Stimulated activated CD8-positive, alpha-beta memory T cell treated with anti-CD3 and anti-CD28 coated beads, Interleukin-12 subunit alpha, Interleukin-12 subunit beta, amount 100 ng/mL, for 24 hours (primary cell): ENCODE measurements around the gene SIGLEC15.
"Not testable (repeated sequence)": the region's sequence is repeated elsewhere in the genome, so short reads cannot be mapped to it uniquely, and the experiment has no call there.

Experiments used
- DNase-seq: peaks from one replicate; pipeline ENCODE4 v3.0.0-alpha.2; 2020; ENCODE audit errors: extremely low read depth

Gene SIGLEC15, protein sequence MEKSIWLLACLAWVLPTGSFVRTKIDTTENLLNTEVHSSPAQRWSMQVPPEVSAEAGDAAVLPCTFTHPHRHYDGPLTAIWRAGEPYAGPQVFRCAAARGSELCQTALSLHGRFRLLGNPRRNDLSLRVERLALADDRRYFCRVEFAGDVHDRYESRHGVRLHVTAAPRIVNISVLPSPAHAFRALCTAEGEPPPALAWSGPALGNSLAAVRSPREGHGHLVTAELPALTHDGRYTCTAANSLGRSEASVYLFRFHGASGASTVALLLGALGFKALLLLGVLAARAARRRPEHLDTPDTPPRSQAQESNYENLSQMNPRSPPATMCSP

GRCh38 chr18:45825258-45826044, at the start of gene SIGLEC15:
Gene SIGLEC15 (plus strand): TSS chr18:45825675. CDS start chr18:45825729, 54 bp downstream.
- DNase-seq: no peak

DNA sequence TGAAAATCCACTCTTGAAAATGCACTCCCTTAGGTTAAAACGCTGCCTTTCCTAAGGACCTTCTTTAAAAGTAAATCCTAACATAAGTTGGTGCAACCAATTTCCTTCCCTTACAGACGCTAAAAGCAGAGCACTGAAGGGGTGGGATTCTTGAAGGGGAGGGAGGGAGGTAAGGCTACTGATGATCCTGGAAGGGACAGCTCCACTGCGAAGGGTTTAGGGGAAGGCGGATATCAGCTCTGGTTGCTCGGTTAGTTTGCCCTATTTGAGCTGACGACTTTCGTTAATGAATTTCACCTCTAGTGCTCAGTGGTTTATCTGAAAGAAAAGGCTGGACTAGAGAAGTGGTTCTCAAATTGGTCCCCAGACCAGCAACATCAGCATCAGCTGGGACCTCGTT, 49.7 kb upstream of the SIGLEC15 start:
- DNase-seq: no peak

GRCh38 chr18:45777393-45777792, 48.1 kb upstream of the SIGLEC15 start:
- no peak for DNase-seq

DNA sequence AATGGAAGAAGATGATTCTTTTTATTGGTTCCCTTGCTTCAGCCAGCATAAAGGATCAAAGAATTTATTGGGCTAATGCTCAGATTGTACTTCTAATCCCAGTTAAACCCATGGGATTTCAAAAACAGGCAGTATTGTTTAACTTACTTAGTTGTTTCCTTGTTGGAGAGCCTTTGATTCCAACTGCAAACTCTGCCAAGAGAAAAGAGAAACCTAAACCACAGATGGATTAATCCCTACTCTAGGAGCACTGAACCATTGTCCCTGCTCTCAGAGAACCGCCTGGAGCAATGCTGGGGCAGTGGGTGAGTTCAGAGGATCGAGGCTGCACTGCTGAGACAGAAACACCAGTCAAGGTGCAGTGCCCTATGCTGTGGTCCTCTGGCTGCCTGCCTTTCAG, 44.9 kb upstream of the SIGLEC15 start:
- DNase-seq: no peak

GRCh38 chr18:45782662-45783061, 42.8 kb upstream of the SIGLEC15 start:
- no peak for DNase-seq

- DNase-seq: no peak
These were observed 42.1 kb upstream of the SIGLEC15 start for GRCh38 chr18:45783097-45784075.

DNA sequence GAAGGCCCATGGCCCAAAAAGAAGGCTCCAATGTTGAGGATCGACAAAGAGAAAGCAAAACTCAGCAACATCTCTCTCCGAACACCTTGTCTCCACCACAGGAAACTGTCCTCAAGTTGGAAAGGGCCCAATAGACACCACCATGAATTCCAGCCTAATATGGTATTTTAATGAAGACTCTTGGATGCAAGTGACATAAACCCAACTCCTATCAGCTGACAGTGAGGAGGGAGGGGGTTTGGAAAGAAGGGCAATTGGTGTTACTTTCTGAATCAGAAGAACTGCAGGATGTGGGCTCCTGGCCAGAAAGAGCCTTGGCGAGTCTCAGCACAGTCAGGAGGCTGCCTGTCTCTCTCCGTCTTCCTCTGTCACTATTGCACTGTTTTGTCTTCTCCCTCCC, 40.3 kb upstream of the SIGLEC15 start:
- no peak for DNase-seq

DNA sequence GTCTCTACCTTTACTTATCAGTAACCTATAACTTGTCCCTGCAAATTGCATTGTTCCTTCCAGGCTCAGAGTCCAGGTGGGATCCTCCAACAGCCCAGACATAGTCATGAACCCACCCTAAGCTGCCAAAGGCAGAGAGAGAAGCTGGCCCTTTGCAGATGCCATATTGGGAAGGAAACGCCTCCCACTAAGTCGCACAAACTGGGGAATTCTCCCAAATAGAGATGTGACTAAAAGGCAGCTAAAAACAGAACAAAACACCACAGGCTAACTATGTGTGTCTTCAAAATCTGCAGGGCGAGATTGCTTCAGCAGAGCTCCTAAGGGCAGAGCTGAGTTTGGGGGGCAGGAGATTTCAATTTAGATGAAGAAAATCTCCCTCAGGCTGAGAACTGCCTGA, 38.5 kb upstream of the SIGLEC15 start:
- no peak for DNase-seq

DNA sequence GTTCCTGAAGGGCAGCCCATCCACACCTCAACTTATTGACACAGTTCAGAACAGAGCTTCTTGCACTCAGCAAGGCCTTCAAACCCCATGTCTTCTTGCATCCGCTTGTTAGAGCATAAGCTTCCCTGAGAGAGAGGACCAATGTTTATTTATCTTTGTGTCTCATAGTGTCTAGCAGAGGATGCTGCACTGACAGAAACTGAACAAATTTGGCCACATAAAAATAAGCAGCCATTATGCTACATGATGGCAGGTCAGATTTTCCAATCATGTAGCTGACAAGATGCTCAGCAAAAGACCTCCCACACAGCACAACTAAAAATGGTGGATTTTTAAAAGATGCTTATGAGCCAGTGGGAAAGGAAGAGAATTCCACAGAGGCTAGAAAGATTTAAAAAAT, 38.1 kb upstream of the SIGLEC15 start:
- no peak for DNase-seq

DNA sequence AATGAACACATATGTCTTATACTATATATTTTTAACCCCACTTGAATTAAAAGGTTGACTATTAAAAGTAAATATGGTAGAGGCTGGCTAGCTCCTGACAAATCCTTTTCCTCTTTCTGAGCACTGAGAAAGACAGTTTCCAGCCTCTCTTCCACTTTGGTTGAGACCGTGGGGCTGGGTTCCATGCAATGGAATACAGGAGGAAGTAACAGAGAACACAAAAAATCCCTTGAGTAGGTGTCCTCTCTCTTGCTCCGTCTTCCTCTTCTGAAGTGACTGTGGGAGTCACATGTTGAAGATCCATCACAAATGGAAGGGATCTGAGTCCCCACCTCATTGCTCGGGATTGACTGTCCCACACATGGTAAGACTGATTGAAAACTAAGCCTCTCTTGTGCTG, 36.6 kb upstream of the SIGLEC15 start:
- DNase-seq: no peak

DNA sequence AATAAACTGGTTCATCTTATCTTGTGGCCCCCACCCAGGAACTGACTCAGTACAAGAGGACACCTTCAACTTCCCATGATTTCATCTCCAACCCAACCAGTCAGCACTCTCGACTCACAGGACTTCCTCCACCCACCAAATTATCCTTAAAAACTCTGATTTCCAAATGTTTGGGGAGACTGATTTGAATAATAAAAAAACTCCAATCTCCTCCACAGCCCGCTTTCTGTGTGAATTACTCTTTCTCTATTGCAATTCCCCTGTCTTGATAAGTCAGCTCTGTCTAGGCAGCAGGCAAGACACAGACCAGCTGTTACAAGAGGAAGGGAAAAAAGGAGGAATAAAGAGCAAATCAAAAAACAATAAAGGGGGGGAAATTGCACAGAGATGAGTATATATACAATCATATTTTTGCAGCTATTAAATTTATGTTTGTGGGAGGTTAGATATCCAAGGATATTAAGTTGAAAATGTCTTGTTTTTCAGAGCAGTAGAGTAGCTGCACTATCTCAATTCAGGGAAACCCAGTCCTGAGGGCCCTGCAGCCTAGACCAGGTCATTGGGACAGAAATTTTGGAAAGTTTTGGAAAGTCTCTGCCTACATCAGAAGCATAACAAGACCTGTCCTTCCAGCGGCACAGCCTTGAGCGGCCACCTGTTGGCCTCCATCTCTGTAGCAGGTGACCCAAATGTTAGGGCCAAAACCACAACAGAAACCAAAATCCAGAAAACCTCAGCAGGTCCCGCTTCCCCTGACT, 32.8 kb upstream of the SIGLEC15 start:
- DNase-seq: no peak

- no peak for DNase-seq
These were observed 32.1 kb upstream of the SIGLEC15 start for GRCh38 chr18:45793264-45793965.

DNA sequence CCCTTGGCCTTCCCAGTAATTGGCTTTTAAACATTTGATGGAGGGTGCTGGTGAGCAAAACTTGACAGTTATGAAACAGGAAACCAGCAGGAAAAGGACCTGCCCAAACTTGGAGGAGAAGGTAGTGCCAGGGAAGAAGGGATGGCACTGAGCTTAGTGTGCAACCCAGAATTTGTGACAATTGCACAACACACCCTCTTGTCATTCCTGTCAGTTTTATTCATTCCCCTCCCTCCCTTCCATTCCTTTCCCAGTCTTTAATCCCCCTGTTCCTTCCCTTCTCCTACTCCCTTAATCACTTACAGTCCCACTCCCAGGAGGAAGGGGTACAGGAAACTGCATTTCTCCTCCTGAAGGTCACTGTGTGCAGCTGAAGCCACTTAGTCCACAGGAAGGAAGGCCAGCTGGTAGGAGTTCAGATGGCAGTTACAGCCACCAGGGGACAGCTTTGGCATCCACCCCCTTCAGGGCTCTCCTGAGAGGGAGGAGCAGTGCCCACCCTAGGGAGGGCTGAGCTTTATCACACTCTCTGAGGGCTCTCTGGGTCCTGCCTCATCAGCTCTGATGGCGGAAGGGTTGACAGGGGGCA, 24.0 kb upstream of the SIGLEC15 start:
- no peak for DNase-seq

- no peak for DNase-seq
These were observed 22.5 kb upstream of the SIGLEC15 start for GRCh38 chr18:45802814-45803492.

GRCh38 chr18:45805551-45805950, 19.9 kb upstream of the SIGLEC15 start:
- no peak for DNase-seq

DNA sequence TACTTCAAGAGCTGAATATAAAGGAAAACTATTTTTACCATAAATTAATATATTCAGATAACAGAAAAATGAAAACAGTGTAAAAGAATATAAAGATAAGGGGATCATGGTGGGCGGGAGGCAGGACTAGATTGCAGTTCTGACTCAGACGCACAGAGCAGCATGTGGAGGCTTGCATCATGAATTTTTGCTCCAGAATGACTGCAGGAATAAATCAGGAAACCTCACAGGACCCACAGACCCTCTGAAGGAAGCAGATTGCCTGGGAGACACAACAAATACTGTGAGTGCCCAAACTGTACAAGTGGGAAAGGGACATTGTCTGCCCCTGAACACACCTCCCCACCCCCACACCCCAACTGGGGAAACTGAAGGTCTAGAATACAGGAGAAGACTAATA, 19.2 kb upstream of the SIGLEC15 start:
- DNase-seq: no peak

GRCh38 chr18:45807144-45807543, 18.3 kb upstream of the SIGLEC15 start:
- DNase-seq: not testable (repeated sequence)

- not testable (repeated sequence) for DNase-seq
These were observed 10.7 kb upstream of the SIGLEC15 start for GRCh38 chr18:45814733-45815132.

GRCh38 chr18:45817543-45817942, 7.9 kb upstream of the SIGLEC15 start:
- DNase-seq: no peak

GRCh38 chr18:45818765-45819164, 6.7 kb upstream of the SIGLEC15 start:
- DNase-seq: not testable (repeated sequence)
